HG03135 (cell line): Measurements from ENCODE around the gene ITFG1.
"Not testable (repeated sequence)": the region's sequence is repeated elsewhere in the genome, so short reads cannot be mapped to it uniquely, and the experiment has no call there.

Experiments
- ATAC-seq: cut with Tn5 transposase; IDR thresholded peaks from one replicate; pipeline ENCODE4 v1.9.1; 2021; ENCODE audit warnings: mild to moderate bottlenecking, moderate library complexity; ENCODE audit not compliant: unreplicated experiment

Gene ITFG1

DNA sequence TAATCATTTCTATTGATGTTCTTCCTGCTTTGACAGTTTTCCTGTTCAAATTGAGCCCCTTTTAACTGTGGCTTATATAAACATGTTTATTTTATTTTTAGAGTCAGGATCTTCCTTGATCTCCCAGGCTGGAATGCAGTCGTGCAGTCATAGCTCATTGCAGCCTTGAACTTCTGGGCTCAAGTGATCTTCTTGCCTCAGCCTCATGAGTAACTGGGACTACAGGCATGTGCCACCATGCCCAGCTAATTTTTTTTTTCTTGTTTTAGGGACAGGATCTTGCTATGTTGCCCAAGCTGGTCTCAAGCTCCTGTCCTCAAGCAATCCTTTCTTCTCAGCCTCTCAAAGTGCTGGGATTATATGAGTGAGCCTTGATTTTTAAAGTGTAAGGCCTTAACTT is 14.9 kb upstream of the ITFG1 start:
- no peak for ATAC-seq

DNA sequence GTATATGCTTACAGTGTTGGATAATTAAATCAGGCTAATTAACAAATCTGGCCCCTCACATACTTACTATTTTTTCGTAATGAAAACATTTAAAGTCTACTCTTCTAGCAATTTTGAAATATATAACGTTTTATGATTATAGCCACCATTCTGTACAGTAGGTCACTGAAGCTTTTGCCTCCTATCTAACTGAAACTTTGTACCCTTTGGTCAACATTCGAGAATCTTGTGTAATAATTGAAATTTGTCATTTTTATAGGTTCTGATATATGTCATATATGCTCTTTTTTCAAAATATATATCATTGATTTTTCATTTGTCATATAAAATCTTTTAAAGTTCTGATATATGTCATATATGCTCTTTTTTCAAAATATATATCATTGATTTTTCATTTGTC is 12.9 kb upstream of the ITFG1 start:
- ATAC-seq, result no peak

DNA sequence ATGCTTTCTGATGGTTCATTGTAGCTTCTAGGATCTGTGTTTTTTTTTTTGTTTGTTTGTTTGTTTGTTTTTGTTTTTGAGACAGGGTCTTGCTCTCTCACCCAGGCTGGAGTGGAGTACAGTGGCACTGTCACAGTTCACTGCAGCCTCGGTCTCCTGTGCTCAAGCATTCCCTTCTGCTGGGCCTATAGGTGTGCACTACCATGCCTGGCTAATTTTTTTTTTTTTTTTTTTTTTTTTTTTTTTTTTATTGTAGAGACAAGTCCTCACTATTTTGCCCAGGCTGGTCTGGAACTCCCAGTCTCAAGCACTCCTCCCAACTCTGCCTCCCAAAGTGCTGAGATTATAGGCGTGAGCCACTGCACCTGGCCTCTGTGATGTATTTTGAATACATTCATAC is 12.1 kb upstream of the ITFG1 start:
- not testable (repeated sequence) for ATAC-seq

DNA sequence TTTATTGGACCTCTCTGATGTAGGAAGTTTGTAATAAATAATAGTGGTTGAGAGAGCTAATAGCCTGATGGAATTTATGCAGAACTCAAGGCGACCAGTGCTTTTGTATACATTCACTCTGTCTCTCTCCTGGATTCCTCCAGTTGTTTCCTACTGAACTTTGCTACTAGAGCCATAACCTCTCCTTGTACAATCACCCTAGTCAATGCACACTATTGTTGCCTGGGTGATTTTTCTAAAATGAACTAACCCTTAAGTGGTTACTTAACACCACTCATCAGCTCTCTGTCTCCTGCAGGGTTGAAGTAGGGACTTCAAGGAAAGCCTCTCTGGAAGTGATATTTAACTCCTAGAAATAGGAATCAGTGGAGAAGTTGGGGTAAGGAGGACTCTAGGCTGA is 9.9 kb upstream of the ITFG1 start:
- no peak for ATAC-seq

DNA sequence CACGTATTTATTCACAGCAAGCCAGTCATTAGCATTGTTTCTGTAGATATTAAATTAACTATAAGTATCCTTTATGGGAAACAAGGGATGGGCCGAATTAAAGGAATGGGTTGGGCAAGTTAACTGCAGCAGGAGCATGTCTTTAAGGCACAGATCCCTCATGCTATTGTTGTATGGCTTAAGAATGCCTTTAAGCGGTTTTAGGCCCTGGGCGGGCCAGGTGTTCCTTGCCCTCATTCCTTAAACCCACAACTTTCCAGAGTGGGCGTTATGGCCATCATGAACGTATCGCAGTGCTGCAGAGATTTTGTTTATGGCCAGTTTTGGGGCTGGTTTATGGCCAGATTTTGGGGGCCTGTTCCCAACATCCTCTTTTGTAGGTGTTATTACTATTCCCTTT is 9.3 kb upstream of the ITFG1 start:
- no peak for ATAC-seq

DNA sequence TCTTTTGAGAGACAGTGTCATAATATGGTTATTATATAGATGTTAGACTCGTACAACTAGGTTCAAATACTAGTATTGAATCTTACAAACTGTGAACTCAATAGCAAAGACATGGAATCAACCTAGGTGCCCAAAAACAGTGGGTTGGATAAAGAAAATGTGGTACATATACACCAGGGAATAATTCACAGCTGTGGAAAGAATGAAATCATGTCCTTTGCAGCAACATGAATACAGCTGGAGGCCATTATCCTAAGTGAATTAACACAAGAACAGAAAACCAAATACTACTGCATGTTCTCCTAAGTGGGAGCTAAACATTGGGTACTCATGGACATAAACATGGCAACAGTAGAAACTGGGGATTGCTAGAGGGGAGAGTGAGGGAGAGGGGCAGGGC is 8.4 kb upstream of the ITFG1 start:
- no peak for ATAC-seq

DNA sequence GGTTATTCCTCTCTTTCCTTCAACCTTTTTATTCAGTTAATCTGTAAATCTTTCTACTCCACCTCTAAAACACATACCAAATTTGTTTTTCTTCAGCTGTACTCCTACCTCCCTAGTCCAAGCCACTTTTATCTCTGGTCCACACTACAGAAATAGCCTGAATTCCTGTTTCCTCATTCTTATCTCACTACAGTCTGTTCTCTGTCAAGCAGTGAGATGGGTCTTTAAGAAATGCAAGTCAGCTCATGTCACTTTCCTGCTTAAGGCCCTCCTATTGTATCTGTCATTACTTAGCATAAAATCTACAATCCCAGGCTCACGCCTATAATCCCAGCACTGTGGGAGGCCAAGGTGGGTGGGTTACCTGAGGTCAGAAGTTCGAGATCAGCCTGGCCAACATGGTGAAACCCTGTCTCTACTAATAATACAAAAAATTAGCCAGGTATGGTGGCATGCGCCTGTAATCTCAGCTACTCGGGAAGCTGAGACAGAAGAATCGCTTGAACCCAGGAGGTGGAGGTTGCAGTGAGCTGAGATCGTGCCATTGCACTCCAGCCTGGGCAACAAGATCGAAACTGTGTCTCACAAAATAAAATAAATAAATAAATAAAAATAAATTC is 7.3 kb upstream of the ITFG1 start:
- ATAC-seq, result not testable (repeated sequence)

DNA sequence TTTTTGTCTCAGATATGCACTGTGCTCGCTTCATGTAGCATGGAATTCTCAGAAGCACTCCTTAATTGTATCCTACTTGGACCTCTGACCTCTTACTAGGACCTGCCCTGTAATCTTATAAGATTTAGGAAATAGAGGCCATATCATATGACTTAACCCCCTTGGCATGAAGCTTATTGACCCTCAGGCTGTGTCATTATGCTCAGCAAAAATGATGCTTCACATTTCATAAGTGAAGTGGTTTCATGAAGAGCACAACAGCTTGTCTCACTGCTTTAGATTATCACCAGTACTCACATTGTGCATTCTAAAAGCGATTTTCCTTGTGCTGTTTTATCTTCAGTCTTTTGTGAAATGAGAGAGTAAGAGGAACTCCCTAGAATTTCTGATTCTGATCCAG is 6.6 kb upstream of the ITFG1 start:
- no peak for ATAC-seq

DNA sequence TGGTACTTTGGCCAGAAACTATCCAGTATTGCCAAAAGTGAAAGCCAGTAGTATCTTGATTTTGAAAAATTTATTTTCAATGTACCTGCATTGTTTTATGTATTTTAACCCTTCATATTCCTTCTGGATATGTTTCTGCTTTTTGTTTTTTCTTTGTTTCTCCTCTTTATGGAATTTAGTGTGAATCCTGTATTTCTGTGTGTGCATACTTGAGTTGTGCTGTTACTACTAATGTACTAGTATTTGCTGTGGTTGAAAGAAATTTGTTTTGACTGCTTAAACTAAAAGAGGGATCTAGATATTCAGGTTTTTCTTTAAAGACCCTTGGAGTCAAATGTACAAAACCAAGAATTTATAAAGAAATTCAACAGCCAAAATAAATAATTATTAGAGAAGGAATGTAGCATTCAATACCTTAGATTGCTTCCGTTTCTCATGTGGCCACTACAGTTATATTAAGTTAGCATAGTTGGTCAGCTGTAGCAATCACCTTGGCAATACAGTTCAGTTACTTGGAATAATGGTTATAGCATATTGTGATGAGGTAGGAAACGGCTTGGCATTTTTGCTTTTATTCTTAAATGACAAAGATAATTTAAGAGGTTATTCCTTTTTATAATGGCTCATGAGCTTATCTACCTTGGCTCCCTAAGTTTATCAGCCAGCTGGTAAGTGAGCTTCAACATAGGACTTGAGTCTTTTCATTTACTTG is 5.2 kb upstream of the ITFG1 start:
- no peak for ATAC-seq

DNA sequence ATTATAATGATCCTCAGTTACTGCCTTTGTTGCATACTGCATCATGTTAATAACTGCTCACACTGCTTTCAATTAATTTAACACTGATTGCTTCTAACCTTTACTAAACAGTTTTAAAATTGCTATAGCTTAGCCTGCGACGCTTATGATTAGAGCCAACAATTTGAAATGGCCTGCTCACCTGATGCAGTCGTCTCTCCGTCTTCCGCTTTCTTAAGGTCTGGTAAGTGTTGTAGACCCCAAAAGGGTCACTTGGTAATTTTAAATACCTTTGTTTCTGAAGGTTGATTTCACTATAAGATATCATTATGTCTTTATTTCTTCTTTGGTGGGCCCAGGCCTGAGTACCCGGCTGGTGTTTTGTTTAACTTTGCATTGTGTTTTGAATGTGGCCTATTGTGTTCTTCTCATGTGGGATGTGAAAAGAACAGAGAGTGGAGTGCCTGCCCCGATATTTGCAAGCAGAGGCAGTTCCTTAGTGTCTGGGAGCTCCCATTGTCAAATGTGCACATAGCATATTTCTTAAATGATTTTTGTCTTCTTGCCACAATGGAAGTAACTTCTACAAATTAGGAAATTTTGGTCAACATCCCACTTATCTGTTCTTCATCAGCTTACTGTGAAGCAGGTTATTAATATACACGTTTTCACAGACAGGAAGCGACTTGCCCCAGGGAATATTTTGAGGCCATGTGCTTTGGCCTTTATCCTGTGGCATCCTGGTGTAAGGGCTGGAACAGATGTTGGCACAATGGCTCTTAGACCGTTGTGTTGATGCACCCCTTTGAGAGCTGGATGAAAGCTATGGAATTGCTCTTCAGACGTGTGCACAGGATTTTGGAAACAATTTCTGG is 3.1 kb upstream of the ITFG1 start:
- ATAC-seq, result no peak

DNA sequence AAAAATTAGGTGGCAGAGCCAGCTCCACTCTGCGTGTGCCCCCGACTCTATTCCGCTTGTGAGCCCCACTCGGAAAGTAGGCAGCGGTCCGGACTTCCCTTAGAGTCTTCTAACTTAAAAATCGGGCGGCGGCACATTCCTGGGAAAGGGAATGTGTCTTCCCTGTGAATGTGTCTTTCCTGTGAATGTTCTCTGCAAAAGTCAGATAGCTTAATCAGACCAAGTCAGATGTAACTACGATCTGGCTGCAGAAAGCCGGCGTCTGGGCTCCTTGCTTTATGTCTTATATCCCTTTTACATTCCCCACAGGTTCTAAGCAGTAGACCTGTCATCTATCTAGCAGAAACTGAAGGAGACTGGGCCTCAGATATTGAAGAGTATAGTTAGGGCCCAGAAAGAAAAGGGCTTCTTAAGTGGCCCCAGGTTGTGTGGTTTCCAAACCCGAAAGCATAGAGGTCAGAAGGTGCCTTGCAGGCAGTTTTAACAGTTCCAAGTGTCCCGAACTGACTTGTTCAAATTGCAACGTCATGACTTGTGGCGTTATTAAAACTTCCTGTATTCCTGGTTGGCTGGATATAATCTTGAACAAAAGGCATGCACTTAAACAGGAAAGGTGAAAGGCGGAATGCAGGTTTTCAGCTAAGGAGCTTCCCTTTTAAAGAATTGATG is 869 bp upstream of the ITFG1 start:
- ATAC-seq, result no peak

DNA sequence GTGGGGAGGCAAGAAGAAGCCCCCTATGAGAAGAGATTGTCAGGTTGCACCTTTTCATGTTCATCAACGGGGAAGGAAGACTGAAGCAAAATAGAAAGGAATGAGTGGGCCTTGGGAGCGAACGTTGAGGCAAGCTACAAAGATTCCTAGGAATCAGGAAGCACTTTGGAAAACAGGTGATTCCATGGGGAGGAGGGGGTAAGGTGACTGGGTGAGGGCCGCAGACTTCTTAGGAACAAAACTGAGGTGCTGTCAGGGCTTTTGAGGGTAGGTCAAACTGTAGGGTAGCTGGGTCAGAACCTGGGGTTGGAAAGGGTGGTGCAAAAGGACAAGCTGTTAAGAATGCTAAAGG is 528 bp downstream of the ITFG1 start:
- ATAC-seq, result no peak

DNA sequence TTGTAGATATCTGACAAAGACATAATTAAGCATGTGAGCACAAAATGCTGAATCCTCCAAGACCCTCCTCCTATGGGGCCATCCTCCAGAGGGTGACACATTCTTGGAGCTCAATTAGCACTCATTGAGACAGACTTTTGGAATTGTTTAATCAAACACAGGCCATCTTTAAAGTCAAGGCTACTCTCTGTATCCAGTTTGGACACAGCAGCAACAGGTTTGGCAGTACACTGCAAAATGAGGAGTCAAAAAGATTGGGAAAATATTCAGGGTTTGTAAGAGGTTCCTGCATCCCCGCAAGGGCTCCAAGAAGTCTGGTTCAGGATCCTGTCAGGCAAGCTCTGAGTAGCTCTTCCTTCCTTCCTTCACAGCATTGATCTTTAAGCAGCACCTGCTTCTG is 1.3 kb downstream of the ITFG1 start:
- ATAC-seq, result no peak

DNA sequence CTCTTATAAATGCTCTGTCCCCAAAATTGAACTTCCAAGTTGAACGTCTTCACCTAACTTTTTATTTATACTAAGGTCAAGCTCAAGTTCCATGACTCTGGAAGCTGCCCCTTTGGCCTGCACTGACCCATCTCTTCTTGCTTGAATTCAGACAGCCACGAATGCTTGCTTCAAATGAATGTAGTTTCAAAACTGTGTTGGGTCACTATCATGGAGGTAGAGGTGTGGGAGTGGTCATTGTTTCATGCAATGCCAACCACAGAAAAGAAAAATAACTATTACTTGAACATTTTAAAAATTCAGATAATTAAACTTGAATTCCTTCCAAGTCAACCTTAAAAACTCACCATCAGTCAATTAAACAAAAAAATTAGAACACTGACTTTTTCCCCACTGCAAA is 2.5 kb downstream of the ITFG1 start:
- no peak for ATAC-seq

DNA sequence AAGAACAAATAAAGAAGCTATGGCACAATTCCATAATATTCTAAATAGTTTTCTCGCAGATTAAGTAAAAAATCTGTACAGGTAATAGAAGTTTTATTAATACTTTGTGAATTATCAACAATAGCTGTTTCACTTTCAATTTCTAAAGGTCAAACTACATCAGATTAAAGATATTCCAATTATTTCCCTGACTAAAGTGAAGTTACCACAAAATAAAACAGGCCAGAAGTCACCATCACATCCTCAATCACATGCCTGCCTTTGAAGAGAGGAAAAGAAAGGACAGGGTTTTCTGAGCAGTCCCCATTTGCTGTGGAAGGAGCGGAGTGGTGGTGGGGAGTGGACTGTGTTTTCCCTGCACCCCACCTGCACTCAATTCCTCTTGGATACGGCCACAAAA is 11.1 kb downstream of the ITFG1 start:
- ATAC-seq, result no peak

DNA sequence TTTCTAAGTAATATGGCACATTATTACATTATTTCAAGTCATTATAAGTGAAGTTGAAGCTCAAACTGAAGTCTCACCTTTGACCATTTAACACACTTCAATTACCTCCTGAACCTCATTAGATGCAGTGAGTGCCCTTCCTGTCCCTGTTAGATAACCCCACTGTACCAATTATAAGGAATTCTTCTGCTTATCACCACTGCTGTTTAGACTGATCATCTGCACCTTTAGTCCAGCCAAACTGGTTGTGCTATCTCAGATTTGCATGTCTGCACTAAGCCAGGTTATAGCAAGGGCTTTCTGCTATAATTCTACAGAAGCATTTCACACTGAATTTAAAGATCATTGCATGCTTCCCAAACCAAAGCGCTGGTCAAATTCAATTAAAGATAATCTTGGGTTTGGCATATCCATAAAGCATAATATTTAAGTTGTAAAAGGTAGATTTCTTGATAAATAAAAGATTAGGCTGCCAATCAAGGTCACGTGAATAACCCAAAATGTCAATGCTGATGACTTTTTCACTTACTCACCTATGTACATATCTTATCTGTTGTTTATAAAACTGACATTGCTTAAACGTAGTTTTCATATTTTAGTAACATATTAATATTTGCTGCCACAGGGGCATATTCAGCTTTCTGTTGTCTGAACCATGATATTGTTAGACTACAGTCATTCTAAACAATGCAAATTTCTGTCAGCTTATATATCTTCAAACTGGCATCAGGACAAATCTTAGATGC is 11.9 kb downstream of the ITFG1 start:
- no peak for ATAC-seq

DNA sequence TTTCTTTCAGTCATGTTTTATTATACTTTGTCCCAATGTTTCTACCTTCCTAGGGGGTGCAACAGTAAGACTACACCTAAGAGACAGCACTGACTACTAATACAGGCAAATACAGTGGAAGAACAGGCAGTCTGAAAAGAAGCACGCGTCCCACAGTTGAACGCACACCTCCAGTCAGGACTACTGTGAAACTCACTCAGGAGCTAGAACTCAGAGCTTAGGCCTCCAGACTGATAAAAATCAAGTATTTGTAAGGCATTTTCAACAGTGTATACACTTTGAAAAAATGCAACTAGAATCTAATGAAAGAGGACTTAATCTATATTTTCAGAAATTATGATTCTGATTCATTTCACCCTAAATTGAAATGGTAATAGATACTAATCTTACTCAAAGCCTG is 14.4 kb downstream of the ITFG1 start:
- no peak for ATAC-seq

DNA sequence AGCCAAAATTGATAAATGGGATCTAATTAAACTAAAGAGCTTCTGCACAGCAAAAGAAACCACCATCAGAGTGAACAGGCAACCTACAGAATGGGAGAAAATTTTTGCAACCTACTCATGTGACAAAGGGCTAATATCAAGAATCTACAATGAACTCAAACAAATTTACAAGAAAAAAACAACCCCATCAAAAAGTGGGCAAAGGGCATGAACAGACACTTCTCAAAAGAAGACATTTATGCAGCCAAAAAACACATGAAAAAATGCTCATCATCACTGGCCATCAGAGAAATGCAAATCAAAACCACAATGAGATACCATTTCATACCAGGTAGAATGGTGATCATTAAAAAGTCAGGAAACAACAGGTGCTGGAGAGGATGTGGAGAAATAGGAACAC is 18.0 kb downstream of the ITFG1 start:
- ATAC-seq, result not testable (repeated sequence)

DNA sequence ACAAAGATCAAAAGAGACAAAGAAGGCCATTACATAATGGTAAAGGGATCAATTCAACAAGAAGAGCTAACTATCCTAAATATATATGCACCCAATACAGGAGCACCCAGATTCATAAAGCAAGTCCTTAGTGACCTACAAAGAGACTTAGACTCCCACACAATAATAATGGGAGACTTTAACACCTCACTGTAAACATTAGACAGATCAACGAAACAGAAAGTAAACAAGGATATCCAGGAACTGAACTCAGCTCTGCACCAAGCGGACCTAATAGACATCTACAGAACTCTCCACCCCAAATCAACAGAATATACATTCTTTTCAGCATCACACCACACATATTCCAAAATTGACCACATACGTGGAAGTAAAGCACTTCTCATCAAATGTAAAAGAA is 20.8 kb downstream of the ITFG1 start:
- ATAC-seq, result not testable (repeated sequence)

DNA sequence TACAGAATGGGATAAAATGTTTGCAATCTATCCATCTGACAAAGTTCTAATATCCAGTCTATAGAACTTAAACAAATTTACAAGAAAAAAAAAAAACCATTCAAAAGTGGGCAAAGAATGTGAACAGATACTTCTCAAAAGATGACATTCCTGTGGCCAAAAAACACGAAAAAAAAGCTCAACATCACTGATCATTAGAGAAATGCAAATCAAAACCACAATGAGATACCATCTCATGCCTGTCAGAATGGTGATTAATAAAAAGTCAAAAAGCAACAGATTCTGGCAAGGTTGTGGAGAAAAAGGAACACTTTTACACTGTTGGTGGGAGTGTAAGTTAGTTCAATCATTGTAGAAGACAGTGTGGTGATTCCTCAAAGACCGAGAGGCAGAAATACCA is 26.6 kb downstream of the ITFG1 start:
- not testable (repeated sequence) for ATAC-seq

DNA sequence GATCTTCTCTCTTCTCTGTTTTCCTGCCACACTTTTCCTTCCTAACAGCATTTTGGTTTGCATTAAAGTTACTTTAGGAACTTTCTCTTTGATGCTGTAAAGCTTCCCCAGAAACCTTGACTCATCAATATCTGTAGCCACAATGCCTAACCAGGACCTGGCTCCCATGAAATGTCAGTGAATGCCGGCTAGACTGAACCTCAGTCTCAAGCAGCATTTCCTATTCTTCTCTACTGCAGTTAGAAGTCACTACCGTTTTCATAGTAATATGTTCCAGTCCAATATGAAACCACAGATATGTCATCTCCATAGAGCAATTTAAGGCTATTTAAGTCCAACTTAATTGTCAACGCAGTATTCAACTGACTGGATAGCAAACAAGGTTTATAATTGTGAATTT is 28.9 kb downstream of the ITFG1 start:
- no peak for ATAC-seq
